Parathyroid adenoma (tissue), 2 donors: ENCODE measurements around the gene LNPK.
"Not testable (repeated sequence)": the region's sequence is repeated elsewhere in the genome, so short reads cannot be mapped to it uniquely, and the experiment has no call there.

Experiments used
- H2AFZ ChIP-seq: fragments of 300-600 bp; sonication (generic); one replicate; pipeline ENCODE4 v1.7.0; 2017; ENCODE audit warnings: antibody characterized with exemption, mild to moderate bottlenecking
- H3K27ac ChIP-seq: fragments of 300-600 bp; sonication (generic); one replicate; pipeline ENCODE4 v1.7.0; 2017
- H3K27me3 ChIP-seq: fragments of 300-600 bp; sonication (generic); one replicate; pipeline ENCODE4 v1.7.0; 2017; ENCODE audit warnings: low read length; ENCODE audit not compliant: control insufficient read depth, insufficient read depth
- H3K36me3 ChIP-seq: fragments of 300-600 bp; sonication (generic); one replicate; pipeline ENCODE4 v1.7.0; 2017; ENCODE audit warnings: low read length; ENCODE audit not compliant: control insufficient read depth, insufficient read depth
- H3K4me1 ChIP-seq: fragments of 300-600 bp; sonication (generic); one replicate; pipeline ENCODE4 v1.7.0; 2017; ENCODE audit warnings: control low read depth
- H3K4me2 ChIP-seq: fragments of 300-600 bp; sonication (generic); one replicate; pipeline ENCODE4 v1.7.0; 2017; ENCODE audit warnings: low read length
- H3K4me3 ChIP-seq: fragments of 300-600 bp; sonication (generic); one replicate; pipeline ENCODE4 v1.7.0; 2017; ENCODE audit warnings: low read depth, low read length
- H3K79me2 ChIP-seq: fragments of 300-600 bp; sonication (generic); one replicate; pipeline ENCODE4 v1.7.0; 2017; ENCODE audit warnings: control low read depth
- H3K9ac ChIP-seq: fragments of 300-600 bp; sonication (generic); one replicate; pipeline ENCODE4 v1.7.0; 2017; ENCODE audit warnings: mild to moderate bottlenecking
- H3K9me3 ChIP-seq: fragments of 300-600 bp; sonication (generic); one replicate; pipeline ENCODE4 v1.7.0; 2017; ENCODE audit warnings: low read length; ENCODE audit not compliant: control insufficient read depth
- CTCF ChIP-seq: fragments of 300-600 bp; sonication (generic); IDR thresholded peaks from one replicate; pipeline ENCODE4 v1.7.0; 2017; ENCODE audit warnings: antibody characterized with exemption, mild to moderate bottlenecking
- donor health status: primary hyperparathyroidism.

Gene LNPK

DNA sequence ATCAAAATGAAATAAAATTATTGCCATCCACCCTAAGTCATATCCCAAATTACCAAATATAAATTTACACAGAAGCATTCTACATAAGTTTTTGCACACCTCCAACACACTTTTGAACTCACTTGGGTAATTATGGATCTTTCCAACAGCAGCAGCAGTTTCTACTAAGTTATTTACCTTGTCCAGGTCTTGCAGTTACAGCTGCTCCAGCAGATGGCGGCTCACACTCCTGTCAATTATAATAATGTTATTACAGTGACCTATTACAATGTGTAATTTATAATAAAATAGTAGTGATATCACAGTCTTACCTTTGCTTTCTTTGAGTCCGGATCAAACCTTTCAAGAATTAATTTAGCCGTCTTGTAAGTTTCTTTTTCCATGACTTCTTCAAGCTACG lies 37.9 kb downstream of the LNPK start:
- H3K4me1 ChIP-seq = no peaks in the 10 kb centered on the region
- H3K4me2 ChIP-seq = no peak overlapping the region
- H3K27me3 ChIP-seq = no peaks in the 10 kb centered on the region
- no peaks in the 10 kb centered on the region for H3K36me3 ChIP-seq
- no peaks in the 10 kb centered on the region for H3K9me3 ChIP-seq
- TF ChIP-seq CTCF = no peak
- no peak overlapping the region for H2AFZ ChIP-seq
- no peak overlapping the region for H3K27ac ChIP-seq
- H3K79me2 ChIP-seq = no peaks in the 10 kb centered on the region
- H3K9ac ChIP-seq = no peak overlapping the region
- H3K4me3 ChIP-seq = no peak overlapping the region

- H3K4me3 ChIP-seq, H3K27ac ChIP-seq, H3K9ac ChIP-seq, H2AFZ ChIP-seq, H3K4me1 ChIP-seq, H3K79me2 ChIP-seq, H3K27me3 ChIP-seq, H3K4me2 ChIP-seq, H3K36me3 ChIP-seq, H3K9me3 ChIP-seq: not testable (repeated sequence)
Measured at GRCh38 chr2:175963171-175963570, 38.9 kb downstream of the LNPK start.

- no peak overlapping the region for H3K9ac ChIP-seq
- no peaks in the 10 kb centered on the region for H3K4me1 ChIP-seq
- no peaks in the 10 kb centered on the region for H3K27me3 ChIP-seq
- H3K4me2 ChIP-seq = no peak overlapping the region
- H3K9me3 ChIP-seq = no peaks in the 10 kb centered on the region
- no peaks in the 10 kb centered on the region for H3K36me3 ChIP-seq
- no peak overlapping the region for H2AFZ ChIP-seq
- no peak for TF ChIP-seq CTCF
- H3K79me2 ChIP-seq = peaks cover 2% of the 10 kb centered on the region
- H3K4me3 ChIP-seq = no peak overlapping the region
- H3K27ac ChIP-seq = no peak overlapping the region
Measured at GRCh38 chr2:175957845-175958244, 44.2 kb downstream of the LNPK start.

- peaks cover 2% of the 10 kb centered on the region for H3K79me2 ChIP-seq
Measured at GRCh38 chr2:175955136-175955535, 46.9 kb downstream of the LNPK start.

DNA sequence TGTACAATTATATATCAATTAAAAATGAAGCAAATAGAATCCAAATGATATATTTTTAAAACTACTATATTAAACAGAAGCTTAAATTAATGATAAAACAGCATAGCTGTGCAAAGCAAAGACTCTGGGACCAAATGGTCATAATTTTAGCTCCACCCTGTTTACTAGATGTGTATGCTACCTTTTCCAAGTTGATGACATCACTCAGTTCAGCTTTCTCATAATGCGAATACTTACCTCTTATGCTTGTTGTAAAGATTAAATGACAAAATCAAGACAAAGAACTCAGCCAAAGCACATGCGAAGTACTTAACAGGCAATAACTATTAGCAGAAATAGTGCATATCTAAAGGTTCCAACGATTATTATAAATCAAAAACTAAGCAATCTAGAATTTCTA lies 51.6 kb downstream of the LNPK start:
- H3K79me2 ChIP-seq = no peaks in the 10 kb centered on the region
- H3K36me3 ChIP-seq = no peaks in the 10 kb centered on the region
- H2AFZ ChIP-seq = no peak overlapping the region
- no peaks in the 10 kb centered on the region for H3K9me3 ChIP-seq
- no peak overlapping the region for H3K27ac ChIP-seq
- H3K27me3 ChIP-seq = no peaks in the 10 kb centered on the region
- no peak overlapping the region for H3K4me2 ChIP-seq
- no peak for TF ChIP-seq CTCF
- no peak overlapping the region for H3K4me3 ChIP-seq
- no peak overlapping the region for H3K9ac ChIP-seq
- H3K4me1 ChIP-seq = no peaks in the 10 kb centered on the region

More at GRCh38 chr2:175955136-175955535, 46.9 kb downstream of the LNPK start:
- H3K4me1 ChIP-seq = no peaks in the 10 kb centered on the region
- H3K9me3 ChIP-seq = no peaks in the 10 kb centered on the region
- no peak overlapping the region for H3K27ac ChIP-seq
- no peak overlapping the region for H3K4me3 ChIP-seq
- no peak overlapping the region for H2AFZ ChIP-seq
- no peak for TF ChIP-seq CTCF
- no peak overlapping the region for H3K9ac ChIP-seq
- no peaks in the 10 kb centered on the region for H3K27me3 ChIP-seq
- no peak overlapping the region for H3K4me2 ChIP-seq
- no peaks in the 10 kb centered on the region for H3K36me3 ChIP-seq
